ENCODE measurements around the gene EPHA6.
"Not testable (repeated sequence)": the region's sequence is repeated elsewhere in the genome, so short reads cannot be mapped to it uniquely, and the experiment has no call there.

Gene EPHA6

DNA sequence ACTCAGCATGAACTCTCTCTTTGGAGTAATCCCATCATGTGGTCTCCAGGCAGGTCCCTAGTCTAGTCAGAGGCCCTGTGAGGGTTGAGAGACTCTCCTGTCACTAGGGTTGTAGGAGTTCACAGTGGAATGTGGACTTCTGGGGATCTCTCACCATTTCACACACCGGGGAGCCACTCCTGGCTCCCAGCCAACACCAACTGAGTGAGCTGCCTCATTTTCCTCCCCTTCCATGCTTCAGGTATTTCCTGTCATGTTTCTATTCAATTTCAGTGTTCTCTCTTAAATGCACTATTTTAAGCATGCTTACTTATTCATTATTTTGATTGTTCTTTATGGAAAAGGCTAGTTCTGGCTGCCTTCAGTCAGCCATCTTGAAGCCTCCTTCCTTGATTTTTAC, 482.6 kb downstream of the EPHA6 start:
- DNase-seq: peak in 1 of 2 experiments; percentile 36

DNA sequence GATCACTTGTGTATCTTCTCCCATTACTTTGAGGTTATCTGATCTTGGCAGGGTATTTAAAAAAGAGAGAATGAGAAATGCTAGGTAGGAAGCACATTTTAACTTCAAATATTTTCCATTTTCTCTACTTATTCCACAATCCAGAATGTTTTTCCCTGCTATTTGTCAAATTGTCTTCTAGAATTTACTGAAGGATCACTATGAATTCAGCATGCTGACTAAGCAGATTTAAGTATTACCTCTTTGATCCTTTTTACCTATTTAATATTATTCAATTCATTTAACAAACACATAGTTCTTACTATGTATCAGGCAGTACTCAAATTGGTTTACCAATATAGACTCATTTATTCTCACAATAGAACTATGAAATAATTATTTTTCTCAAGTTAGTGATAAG, 486.7 kb downstream of the EPHA6 start:
- DNase-seq: no peak

DNA sequence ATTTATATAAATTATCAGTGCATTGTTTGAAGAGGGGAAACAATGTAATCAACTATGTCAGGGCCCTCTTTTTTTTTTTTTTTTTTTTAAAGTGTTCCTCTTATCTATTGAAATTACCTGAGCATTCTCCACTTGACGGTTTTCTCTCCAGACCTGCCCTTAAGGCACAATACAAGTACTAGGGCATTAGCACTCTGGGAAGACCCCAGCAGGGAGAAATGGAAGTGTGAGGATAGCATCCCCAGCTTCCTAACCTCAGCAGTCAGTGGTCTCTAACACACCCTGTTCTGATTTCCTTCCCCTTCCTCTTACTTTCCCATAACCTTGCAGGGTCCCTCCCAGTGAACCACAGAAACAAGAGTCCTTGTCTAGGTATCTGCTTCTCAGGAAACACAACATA, 491.8 kb downstream of the EPHA6 start:
- no peak for DNase-seq

DNA sequence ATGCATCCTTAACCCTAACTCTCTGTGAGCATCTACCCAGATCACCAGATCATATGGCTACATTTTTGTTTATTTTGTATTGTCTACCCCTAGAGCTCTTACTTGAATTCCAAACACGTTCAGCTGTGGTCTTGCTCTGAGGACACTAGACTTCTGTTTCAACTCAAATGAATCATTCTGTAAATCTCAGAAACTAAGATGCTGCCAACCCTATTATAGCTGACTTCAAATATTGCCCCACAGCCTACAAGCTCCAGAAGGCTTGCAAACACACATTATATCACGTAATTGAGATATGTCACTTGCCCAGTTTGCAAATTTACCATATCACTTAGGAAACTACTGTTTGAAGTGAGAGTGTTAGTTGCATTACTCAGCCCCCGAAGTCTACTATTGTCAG, 524.0 kb downstream of the EPHA6 start:
- DNase-seq: no peak

DNA sequence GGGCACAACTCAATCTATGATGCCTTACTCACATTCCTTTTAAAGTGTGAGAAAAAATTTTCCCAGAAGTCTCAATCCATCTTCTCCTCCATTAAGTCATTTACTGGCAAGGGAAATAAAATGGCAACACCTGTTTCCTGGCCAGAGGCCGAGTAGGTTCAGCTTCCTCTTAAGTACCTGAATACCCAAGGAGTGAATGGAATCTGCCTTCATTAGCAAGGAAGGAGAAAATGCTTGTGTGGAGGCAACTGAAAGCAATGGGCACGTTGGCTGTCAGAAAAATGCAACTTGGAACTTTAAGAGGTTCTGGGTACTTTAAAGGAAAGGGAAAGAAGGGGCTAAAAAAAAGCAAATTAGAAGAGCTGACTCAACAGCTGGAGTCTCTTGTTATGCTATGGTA, 526.5 kb downstream of the EPHA6 start:
- no peak for DNase-seq

DNA sequence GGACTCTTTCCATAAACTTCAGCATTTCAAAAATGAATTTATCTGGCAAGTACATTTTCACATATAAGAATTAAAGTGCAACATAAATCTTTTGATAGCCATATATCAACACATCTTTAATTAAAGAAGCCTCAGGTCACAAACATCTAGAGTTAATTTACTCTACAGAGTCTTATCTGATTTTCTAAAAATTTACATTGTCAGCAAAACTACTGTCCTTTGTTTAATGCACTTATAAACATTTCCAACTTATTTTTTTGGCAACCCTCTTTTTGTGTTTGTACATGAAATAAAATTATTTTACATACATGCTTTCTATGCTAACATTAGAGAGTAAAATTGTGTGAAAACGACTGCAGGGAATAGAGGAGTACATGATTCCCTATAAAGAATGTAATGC, 533.4 kb downstream of the EPHA6 start:
- DNase-seq: no peak

DNA sequence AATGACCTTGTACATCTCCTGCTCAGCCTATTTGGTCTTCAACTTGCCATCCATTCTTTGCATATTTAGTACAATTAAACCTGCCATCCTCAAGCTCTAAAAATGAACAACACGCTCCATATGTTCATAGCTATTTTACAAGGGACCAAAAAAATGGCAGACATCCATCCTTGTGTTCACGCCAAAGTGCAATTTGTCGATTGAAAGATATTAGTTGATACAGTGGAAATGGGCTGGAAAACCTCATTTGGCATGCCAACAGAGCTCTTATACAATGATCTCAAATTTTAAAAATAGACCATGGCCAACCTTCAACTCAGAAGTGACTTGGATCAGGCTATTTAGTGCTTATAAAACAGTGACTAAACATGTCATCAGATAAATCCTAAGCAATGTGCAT, 536.6 kb downstream of the EPHA6 start:
- DNase-seq: peak in 1 of 2 experiments; percentile 23

DNA sequence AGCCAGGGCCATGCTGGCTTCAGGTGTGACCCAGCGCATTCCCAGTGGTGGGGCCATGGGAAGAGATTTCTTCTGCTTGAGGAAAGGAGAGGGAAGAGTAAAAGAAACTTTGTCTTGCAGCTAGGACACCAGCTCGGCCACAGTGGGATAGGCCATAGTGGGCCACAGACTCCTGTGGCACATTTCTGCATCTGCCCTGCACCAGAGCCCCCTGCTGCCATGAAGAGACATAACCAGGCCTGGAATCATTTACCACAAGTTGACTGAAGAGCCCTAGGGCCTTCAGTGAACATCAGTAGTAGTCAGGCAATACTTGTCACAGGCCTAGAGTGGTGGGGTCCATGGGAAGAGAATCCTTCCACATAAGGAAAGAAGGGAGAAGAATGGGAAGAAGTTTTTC, 538.8 kb downstream of the EPHA6 start:
- no peak for DNase-seq

DNA sequence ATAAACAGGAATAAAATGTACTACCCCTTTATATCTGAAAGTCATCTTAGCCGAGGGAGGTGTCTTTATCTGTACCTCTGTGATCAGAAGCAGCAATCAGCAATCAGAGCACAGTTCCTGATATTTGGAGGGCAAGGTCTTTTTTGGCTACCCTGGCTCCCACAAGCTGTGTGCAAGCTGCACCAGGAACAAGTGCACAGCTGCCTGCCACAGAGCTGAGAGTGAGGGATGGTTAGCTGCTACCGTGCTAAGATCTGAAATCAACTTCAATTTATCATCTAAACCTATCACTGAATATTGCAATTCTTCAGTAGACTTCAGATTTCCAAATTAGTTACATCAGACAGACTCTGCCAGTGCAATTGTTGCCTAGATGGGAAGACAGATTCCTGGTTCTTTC, 545.6 kb downstream of the EPHA6 start:
- no peak for DNase-seq

DNA sequence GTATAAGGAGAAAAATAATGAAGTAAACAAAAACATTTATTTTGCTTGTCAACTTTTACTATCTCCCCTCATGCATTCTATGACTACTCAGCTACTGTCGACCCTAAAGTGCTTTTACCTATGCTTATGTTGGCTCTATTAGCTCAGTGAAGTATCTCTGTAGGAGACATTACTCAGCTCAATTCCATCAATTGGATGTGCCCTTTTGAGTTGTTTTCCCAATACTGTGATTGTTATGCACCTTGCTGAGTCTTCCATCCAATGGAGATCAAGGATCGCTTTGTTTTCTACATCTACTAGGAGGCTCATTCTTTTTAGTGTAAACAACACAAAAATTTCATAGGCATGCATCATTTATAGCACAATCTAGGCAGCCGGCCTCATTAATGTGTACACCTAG, 546.4 kb downstream of the EPHA6 start:
- no peak for DNase-seq

DNA sequence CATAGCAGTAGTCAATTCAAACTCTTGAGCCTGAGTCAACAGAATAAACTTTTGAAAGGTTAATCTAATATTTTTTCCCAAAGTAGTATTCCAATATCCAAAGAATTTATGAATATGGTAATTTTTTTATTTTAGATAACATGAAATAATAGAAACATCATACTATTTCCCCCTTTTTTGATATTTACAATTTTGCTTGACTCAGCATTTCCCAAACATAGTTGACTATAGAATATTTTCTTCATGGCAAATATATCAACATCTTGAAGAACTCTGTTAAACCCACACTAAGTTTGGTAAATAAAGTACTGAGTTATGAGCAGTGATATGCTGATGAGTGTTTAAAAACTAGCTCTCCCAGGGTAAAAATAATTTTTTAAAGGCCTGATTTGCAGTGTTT, 570.2 kb downstream of the EPHA6 start:
- no peak for DNase-seq

DNA sequence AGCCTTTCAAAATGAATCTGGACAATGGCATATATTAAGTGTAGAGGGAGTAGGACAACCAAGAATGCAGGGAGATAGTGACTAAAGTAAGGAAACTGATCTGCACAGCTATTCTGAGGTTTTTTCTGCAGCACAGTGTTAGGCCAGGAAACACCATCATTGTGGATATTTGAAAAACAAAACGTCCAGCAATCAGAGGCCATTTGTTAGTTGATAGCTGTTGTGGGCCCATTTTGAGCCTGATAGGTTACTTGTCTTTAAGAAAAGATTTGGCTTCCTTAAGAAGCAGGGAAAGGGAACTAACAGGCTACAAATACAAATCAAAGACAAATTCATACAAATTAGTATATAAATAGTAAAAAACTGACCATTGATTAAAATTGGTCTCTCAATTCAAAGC, 574.4 kb downstream of the EPHA6 start:
- DNase-seq: no peak

DNA sequence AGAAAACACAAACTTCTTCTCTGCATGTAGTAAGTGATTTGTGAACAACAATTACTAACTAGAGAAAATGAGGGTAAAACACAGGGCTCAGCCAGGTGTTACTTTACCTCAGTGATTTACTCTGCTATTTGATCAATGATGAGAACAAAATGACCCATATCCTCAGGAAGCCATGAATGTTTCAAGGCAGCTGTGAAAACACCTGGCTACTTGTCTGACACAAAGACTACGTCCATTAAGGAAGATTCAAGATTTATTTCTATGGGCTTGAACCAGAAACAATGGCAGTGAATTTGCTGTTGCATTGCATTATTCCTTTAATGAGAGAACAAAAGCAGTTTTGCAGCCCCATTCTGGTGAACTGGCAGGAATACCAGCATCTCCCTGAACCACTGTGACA, 575.5 kb downstream of the EPHA6 start:
- DNase-seq: peak; percentile 86 to 99

DNA sequence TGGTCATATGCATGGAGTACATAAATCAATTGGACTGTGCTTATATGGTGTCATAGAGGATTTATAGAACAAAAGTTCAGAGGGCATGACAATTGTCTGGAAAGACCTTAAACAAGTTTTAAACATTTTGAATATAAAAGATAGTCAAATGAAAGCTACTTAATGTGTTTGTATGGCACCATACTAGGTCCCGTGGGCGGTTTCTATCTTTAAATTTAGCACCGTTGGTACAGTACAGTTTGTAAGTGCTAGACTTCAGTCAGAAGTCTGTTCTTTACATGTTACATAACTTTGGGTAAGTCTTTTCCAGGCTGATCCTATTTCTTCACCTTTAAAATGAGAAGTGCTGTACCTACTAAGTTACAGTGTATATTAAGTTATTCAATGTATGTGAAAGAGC, 576.8 kb downstream of the EPHA6 start:
- no peak for DNase-seq

DNA sequence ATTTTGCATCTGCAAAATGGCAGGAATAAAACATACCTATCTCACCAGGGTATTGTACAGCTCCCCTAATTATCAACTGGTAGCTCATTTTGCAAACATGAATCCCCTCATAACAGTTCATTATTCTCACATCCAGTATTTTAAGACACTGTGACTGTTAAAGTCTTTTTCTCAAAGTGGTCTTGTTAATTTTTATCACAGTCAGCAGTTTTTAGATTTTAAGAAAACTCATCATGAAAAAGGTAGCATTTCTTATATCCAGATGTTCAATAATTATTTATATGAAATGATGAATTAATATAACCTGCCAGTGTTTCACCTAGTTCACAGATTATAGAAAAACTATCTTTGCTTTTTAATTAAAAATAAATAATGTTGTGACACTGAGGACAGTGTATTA, 595.2 kb downstream of the EPHA6 start:
- no peak for DNase-seq

DNA sequence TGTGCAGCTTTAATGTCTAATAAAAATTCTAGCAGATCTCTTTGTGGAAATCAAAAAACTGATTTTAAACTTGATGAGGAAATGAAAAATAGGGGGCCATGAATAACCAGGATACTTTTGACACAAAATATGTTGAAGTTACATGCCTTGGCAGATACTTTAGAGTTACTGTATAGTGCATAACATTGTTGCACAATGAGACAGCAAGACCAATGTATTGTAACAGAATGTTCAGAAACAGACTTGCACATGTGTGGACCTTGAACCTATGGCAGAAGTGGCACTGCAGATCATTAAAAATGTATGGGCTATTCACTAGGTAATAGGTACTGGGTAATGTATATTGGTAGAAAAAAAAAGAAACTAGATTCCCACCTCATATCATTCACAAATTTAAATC, 607.2 kb downstream of the EPHA6 start:
- no peak for DNase-seq

DNA sequence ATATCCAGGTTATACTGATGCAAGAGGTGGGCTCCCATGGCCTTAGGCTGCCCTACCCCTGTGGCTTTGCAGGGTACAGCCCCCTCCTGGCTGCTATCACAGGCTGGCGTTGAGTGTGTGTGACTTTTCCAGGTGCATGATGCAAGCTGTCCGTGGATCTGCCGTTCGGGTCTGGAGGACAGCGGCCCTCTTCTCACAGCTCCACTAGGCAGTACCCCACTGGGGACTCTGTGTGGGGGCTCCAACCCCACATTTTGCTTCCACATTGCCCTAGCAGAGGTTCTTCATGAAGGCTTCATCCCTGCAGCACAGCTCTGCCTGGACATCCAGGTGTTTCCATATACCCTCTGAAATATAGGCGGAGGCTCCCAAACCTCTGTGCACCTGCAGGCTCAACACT, 610.6 kb downstream of the EPHA6 start:
- DNase-seq: no peak

DNA sequence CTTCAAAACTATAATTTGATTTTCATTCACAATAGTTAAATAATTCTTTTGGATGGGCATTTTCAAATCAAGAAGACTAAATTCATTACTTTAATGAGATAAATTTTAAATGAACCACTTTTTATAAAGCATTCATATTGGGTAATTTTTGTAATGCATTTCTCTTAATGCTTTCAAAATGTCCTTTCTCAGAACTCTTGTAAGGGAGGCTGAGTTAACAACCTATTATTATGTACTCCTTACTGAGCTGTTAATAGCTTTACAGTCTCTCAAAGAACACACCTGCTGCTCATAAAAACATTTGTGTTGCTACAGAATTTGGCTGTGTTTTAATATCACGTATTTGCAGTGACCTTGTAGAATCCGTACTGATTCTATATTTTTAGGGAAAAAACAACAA, 616.2 kb downstream of the EPHA6 start:
- DNase-seq: peak; percentile 58 to 95

DNA sequence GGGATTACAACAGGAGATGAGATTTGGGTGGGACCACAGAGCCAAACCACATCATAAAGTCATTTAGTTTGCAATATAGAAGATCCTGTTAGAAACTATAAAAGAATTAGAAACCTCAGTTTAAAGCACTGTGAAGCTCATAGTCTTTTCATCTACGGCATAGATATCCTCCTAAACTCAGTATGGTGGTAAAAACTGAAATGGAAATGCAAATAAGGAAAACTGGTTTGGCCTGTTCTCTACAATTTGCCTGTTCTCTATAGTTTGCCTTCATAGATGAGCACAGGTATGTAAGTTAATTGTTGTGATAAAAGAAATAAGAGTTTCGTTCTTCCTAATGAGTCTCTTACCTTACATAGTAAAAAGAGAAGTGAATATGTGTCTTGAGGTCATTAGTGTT, 618.5 kb downstream of the EPHA6 start:
- DNase-seq: peak in 1 of 2 experiments; percentile 27

DNA sequence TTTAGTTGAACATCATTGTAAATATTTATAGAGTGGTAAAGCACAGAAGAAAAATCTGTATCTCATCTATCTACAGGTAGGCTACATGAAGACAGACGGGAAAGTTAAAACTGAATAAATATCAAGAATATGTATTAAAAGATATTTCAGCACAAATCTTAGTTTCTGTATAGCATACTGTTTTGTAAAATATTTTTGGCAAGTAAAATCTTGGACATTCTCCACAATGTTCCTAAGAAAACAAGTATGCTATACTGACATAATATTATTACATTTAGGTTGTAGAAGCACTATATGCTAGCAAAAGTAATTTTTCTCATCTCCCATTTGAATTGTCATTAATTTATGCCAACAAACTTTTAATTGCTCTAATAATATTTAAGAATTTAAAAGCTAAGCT, 623.7 kb downstream of the EPHA6 start:
- no peak for DNase-seq

DNA sequence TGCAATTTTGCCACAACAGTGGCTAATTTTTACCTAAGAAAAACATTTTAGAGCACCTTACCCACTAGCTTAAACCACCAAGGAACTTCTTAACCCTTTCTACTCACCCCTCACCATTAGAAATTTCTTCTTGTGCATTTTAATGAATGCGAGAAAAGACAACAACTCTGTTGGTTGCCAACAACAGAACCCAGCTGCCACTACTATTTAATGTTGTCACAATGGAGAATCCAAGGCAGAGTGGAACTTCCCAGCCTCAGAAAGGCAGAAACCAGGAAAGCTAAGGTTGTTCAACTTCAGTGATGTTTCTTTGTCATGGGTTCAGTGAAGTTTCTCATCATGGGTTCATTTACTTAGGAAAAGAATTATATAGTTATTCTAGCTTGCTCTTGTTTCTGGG, 625.0 kb downstream of the EPHA6 start:
- DNase-seq: no peak

DNA sequence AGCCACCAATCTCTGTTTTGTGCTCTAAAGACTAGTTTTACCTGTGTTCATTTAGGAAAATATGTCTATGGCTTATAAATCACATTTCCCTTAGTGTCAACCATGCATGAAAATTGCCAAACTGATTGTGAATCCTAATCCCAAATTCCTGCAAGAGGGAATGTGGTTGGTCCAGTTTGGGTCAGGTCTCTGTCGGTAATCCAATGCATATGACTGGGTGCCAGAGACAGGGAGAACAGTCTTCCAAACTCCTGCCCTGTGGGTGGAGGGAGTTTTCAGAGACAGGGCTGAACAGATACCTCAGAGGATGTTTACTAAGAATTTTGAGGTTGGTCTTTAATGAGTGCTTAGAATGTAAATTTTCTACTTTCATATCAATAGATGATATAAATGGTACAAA, 649.6 kb downstream of the EPHA6 start:
- DNase-seq: no peak

DNA sequence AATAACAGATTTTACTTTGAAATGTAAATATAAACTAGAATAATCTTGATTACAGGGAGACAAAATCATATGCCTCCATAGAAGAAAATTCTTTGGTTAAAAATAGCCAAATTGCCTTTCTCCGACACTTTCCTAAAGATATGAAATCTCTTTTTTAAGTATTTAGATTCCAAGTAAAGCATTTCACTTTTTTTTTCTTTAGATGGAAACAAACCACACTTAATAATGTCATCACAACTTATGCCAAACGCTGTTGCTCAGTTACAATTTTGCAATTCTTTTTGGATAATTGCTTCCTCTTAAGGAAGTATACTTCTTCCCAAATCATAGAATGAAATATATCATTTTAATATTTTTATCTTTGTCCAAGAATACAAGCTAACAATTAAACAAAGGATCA, 656.1 kb downstream of the EPHA6 start:
- DNase-seq: no peak

DNA sequence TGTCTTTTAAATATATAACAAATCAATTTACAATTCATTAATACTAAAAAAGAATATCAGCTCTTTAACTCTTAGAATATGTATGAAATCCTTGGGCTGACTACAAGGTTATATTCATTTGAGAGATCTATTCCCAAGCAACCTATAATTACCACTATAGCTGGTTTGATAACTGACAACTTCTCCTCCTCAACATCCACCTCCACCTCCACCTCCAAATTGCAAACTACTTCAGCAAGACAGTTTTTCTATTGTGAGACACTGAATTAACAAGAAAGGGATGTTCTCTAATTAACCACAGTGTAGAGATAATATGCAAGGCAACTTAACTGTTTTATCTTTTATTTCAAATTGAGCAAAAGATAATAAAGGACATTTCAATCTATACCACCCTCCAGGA, 665.3 kb downstream of the EPHA6 start:
- no peak for DNase-seq

DNA sequence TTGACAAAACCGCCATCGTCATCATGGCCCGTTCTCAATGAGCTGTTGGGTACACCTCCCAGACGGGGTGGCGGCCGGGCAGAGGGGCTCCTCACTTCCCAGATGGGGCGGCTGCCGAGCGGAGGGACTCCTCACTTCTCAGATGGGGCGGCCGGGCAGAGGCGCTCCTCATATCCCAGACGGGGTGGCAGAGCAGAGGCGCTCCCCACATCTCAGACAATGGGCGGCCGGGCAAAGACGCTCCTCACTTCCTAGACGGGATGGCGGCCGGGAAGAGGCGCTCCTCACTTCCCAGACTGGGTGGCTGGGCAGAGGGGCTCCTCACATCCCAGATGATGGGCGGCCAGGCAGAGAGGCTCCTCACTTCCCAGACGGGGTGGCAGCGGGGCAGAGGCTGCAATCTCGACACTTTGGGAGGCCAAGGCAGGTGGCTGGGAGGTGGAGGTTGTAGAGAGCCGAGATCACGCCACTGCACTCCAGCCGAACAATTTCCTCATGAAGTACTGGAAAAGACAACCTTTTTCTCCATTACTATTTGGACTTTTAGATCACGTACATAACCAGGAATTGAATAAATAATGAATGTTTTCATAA, 666.4 kb downstream of the EPHA6 start:
- not testable (repeated sequence) for DNase-seq

DNA sequence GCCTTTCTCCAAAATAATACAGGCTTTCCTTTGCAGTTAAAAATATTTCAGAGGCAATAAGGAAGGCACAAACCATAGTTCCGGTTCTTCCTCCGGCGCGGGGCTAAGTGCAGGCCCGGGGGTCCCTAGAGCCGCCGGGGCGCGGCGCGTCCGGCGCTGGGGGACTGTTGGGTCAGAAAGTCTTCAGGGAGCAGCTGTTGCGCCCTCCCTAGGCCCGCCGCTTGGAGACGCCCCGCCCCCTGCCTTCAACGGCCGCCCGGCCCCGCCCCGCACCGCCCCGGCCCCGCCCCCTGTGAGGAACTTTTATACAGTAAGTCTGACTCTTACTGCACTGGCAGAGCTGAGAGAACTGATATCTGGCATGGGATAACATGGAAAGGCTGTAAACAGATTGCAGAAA, 667.0 kb downstream of the EPHA6 start:
- no peak for DNase-seq

Data from NCI-H2081 (cell line).